Caco-2 (cell line): ENCODE measurements around the gene WWP2. TPM values are rescaled to one million over a fixed set of nuclear protein-coding genes. Genes with fewer than 3 reads are reported as not detected.

Experiments
- BruUV-seq: library from RNA; stranded (reverse); fragments of 400-500 nt; replicated peaks from 2 replicates; lab custom pipeline; 2021; lab: Mats Ljungman, UMichigan
- CTCF ChIA-PET: fragments of 300-600 bp; sonication (Branson Sonifier 250); formaldehyde crosslinking; loops from one replicate; lab custom pipeline; 2022; ENCODE audit warnings: antibody characterized with exemption; lab: Charles Lee
- POLR2A ChIA-PET: fragments of 300-600 bp; sonication (Branson Sonifier 250); formaldehyde crosslinking; loops from one replicate; lab custom pipeline; 2022; ENCODE audit warnings: antibody characterized with exemption; lab: Charles Lee
- DNase-seq, 2 experiments: peaks; one replicate each; pipeline versions ENCODE4 v3.0.0 to v3.0.0-alpha.2; 2020 to 2022
- H3K27me3 ChIP-seq: replicated peaks from 2 replicates; pipeline ENCODE4 v1.6.0; 2011; ENCODE audit warnings: low read length; ENCODE audit not compliant: control insufficient read depth, insufficient read depth
- H3K36me3 ChIP-seq: 2 replicates; pipeline ENCODE4 v1.5.1; 2011; ENCODE audit warnings: low read length; ENCODE audit not compliant: control insufficient read depth, insufficient read depth
- H3K4me1 ChIP-seq: fragments of 250-450 bp; sonication (Bioruptor Pico); 2 replicates; pipeline ENCODE4 v1.5.1; 2020; ENCODE audit warnings: mild to moderate bottlenecking
- H3K4me3 ChIP-seq: 2 replicates; pipeline ENCODE4 v1.5.1; 2011; ENCODE audit warnings: low read depth, mild to moderate bottlenecking, control low read depth, low read length
- H3K9me3 ChIP-seq: fragments of 250-450 bp; sonication (Bioruptor Pico); 2 replicates; pipeline ENCODE4 v1.5.1; 2020; ENCODE audit warnings: mild to moderate bottlenecking, moderate library complexity
- H3K27ac Mint-ChIP-seq: one replicate; pipeline ENCODE4 v1.8.0; 2022; ENCODE audit warnings: mixed read lengths; ENCODE audit not compliant: unreplicated experiment
- H3K27me3 Mint-ChIP-seq: one replicate; pipeline ENCODE4 v1.8.0; 2022; ENCODE audit warnings: mixed read lengths; ENCODE audit not compliant: insufficient read depth, unreplicated experiment
- H3K36me3 Mint-ChIP-seq: one replicate; pipeline ENCODE4 v1.8.0; 2022; ENCODE audit warnings: mild to moderate bottlenecking, mixed read lengths; ENCODE audit not compliant: insufficient read depth, unreplicated experiment
- H3K4me1 Mint-ChIP-seq: one replicate; pipeline ENCODE4 v1.8.0; 2022; ENCODE audit warnings: low read depth, mixed read lengths; ENCODE audit not compliant: unreplicated experiment
- H3K4me3 Mint-ChIP-seq: one replicate; pipeline ENCODE4 v1.8.0; 2022; ENCODE audit warnings: mild to moderate bottlenecking, moderate library complexity, mixed read lengths; ENCODE audit not compliant: unreplicated experiment
- H3K9me3 Mint-ChIP-seq: one replicate; pipeline ENCODE4 v1.8.0; 2022; ENCODE audit warnings: mixed read lengths; ENCODE audit not compliant: unreplicated experiment
- CTCF ChIP-seq, 2 experiments: fragments of 200-600 bp in 1 of 2; IDR thresholded peaks; 1 replicate in 1 of 2; 2 replicates in 1 of 2; pipeline versions ENCODE4 v1.5.1 to v1.8.0; 2011 to 2022; ENCODE audit warnings: antibody characterized with exemption in 1 of 2, control low read depth in 1 of 2, inconsistent platforms in 1 of 2, low read depth in 1 of 2, low read length in 1 of 2, mild to moderate bottlenecking in 1 of 2, moderate library complexity in 1 of 2; ENCODE audit not compliant: insufficient read depth in 1 of 2, severe bottlenecking in 1 of 2, unreplicated experiment in 1 of 2
- intact Hi-C: fragments of 100-400 bp; cut with micrococcal nuclease; formaldehyde crosslinking; loops from one replicate; pipeline ENCODE4 v1.10.0; 2022; ENCODE audit not compliant: unreplicated experiment
- total RNA-seq: library from RNA; stranded (reverse); gene quantifications from 2 replicates; pipeline ENCODE4 v1.2.3, GENCODE V29; 2022

Gene WWP2
- total RNA-seq, 1 experiment from 2014 or later: 39.7 TPM

- peaks cover 18% of the 10 kb centered on the region for H3K4me1 Mint-ChIP-seq
- H3K4me3 ChIP-seq: no peak overlapping the region
- TF ChIP-seq CTCF (IDR thresholded peaks at IDR 0.05; ENCODE audit: insufficient read depth in 1 of 2, low read depth in 1 of 2, low read length in 1 of 2, severe bottlenecking in 1 of 2, unreplicated experiment in 1 of 2): no peak
- peaks cover 12% of the 10 kb centered on the region for H3K4me1 ChIP-seq
- peak overlapping the region; percentile 86 for H3K27ac Mint-ChIP-seq
- ChIA-PET CTCF (no interaction called here), POLR2A (no interaction called here)
- H3K36me3 ChIP-seq: no peaks in the 10 kb centered on the region; the same call in 1 of the 2 replicates
- no peaks in the 10 kb centered on the region for H3K9me3 ChIP-seq
- no peak for DNase-seq
- H3K27me3 ChIP-seq: no peaks in the 10 kb centered on the region
- BruUV-seq: no TSS peak
- no peaks in the 10 kb centered on the region for H3K9me3 Mint-ChIP-seq
- peaks cover 14% of the 10 kb centered on the region for H3K36me3 Mint-ChIP-seq
- H3K4me3 Mint-ChIP-seq: no peak overlapping the region
- no peaks in the 10 kb centered on the region for H3K27me3 Mint-ChIP-seq
- intact Hi-C loops: no loop called here
Measured at GRCh38 chr16:69860233-69861231, 98.4 kb downstream of the WWP2 start.

- intact Hi-C loops: no loop called here
- no peaks in the 10 kb centered on the region for H3K27me3 Mint-ChIP-seq
- Histone ChIP-seq H3K9me3 (no peaks in the 10 kb centered on the region), H3K4me1 (peaks cover 12% of the 10 kb centered on the region), H3K27me3 (no peaks in the 10 kb centered on the region), H3K36me3 (no peaks in the 10 kb centered on the region), H3K4me3 (no peak overlapping the region)
- ChIA-PET CTCF (interaction anchor here (0.7 to 1.0 kb wide), 2 partner anchors 9 to 69 kb away, joined by 3 to 6 read pairs; no protein-coding TSS in a partner anchor), POLR2A (no interaction called here)
- no peak overlapping the region for H3K27ac Mint-ChIP-seq
- no peaks in the 10 kb centered on the region for H3K9me3 Mint-ChIP-seq
- no peak for TF ChIP-seq CTCF (IDR thresholded peaks at IDR 0.05; ENCODE audit: insufficient read depth in 1 of 2, low read depth in 1 of 2, low read length in 1 of 2, severe bottlenecking in 1 of 2, unreplicated experiment in 1 of 2)
- DNase-seq: no peak
- BruUV-seq: no TSS peak
- no peak overlapping the region for H3K4me3 Mint-ChIP-seq
- H3K36me3 Mint-ChIP-seq: peaks cover 18% of the 10 kb centered on the region
- peaks cover 18% of the 10 kb centered on the region for H3K4me1 Mint-ChIP-seq
Measured at GRCh38 chr16:69861292-69862030, 99.3 kb downstream of the WWP2 start.
